GM20431 (cell line): ENCODE data around the gene JADE3.
"Not testable (repeated sequence)": the region's sequence is repeated elsewhere in the genome, so short reads cannot be mapped to it uniquely, and the experiment has no call there.

ENCODE experiments used
- in situ Hi-C: fragments of 300-500 bp; cut with MseI, MboI; formaldehyde crosslinking; loops from one replicate; pipeline ENCODE4 v1.15.0; 2020; ENCODE audit warnings: low sequenced_read_pairs; ENCODE audit not compliant: unreplicated experiment

Gene JADE3

GRCh38 chrX:46929439-46930261 is 17.4 kb downstream of the JADE3 start:
- in situ Hi-C loops: no loop called here

DNA sequence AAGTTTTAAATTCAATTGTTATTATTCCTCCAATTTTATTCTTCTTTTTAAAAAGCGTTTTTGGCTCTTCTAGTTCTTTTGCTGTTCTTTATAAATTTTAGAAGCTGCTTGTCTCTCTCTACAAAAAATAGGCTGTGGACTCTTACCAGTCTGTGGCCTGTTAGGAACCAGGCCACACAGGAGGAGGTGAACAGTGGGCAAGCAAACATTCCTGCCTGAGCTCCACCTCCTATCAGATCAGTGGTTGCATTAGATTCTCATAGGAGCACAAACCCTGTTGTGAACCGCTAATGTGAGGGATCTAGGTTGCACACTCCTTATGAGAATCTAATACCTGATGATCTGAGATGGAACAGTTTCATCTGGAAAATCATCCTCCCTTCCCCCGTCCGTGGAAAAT is 23.1 kb downstream of the JADE3 start:
- in situ Hi-C loops: no loop called here

- in situ Hi-C loops: no loop called here
These were observed 26.4 kb downstream of the JADE3 start for GRCh38 chrX:46938589-46938988.

GRCh38 chrX:46941341-46941740 is 29.1 kb downstream of the JADE3 start:
- in situ Hi-C loops: no loop called here

DNA sequence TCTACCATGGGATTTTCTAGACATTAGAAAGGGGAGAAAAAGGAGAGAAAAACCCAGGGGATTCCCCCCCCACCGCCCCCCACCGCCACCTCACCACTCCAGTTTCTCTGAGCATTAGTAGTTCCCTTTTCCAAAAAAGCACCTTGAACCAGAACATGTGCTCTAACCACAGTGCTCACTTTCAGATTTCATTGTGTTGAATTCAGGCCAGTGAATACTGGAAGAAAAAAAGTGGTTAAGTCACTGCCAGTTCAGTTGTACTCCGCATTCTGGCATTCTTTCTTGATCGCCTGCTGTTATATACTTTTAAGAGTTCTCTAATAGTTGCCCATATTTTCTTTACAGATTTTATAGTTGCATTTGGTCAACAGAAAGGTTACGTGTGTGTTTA is 40.9 kb downstream of the JADE3 start:
- in situ Hi-C loops: no loop called here

- in situ Hi-C loops: no loop called here
These were observed 41.4 kb downstream of the JADE3 start for GRCh38 chrX:46953597-46953996.

GRCh38 chrX:46954716-46955115 is 42.5 kb downstream of the JADE3 start:
- in situ Hi-C loops: no loop called here

GRCh38 chrX:46956589-46956988 is 44.4 kb downstream of the JADE3 start:
- in situ Hi-C loops: not testable (repeated sequence)

- in situ Hi-C loops: no loop called here
These were observed 45.1 kb downstream of the JADE3 start for GRCh38 chrX:46957297-46957696.

DNA sequence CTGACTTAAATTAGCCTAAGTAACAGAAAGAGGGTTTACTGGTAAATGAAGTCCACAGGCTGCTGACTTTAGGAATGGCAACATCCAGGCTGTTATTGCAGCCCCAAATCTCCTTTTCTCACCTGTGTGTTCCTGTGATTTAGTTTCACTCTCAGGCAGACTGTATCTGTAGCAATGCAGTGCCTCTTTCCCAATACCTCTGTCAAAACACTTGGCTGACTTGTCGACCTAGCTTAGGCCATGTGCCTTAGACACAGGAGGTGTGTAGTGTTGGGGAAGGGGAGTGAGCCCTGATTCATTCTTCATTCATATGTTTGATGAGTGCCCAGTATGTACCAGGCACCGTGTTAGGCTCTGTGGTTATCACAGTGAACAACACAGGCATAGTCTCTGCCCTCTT is 46.9 kb downstream of the JADE3 start:
- in situ Hi-C loops: no loop called here

DNA sequence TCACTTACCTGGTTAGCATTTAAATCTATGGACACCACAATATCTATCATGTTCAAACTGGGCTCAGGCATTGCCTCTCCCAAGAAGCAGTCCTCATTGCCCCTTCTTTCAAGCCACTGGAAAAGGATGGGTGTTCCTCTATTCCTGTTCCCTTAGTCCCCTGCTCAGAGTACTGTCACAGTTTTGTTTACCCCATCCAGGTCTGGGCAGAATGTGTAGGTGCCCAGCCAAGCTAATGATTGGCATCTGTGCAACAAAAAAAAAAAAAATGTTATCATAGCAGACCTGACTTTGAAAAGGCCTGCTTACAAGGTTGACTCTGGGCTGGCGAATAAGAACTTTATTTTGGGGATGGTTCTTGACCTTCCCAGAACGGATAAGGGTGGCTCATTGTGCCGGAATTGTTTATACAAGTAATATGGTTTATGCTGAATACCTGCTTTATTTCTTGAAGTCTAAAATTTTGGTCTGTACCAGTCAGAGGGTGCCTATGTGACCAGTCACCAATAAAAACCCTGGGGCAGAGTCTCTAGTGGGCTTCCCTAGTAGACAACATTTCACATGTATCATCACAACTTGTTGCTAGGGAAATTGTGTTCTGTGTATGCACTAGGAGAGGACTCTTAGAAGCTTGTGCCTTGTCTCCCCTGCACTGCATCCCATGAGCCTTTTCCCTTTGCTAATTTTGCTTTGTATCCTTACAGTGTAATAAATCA is 47.9 kb downstream of the JADE3 start:
- in situ Hi-C loops: no loop called here

GRCh38 chrX:46961097-46961496 is 48.9 kb downstream of the JADE3 start:
- in situ Hi-C loops: no loop called here

GRCh38 chrX:46961574-46962283 is 49.5 kb downstream of the JADE3 start:
- in situ Hi-C loops: no loop called here

DNA sequence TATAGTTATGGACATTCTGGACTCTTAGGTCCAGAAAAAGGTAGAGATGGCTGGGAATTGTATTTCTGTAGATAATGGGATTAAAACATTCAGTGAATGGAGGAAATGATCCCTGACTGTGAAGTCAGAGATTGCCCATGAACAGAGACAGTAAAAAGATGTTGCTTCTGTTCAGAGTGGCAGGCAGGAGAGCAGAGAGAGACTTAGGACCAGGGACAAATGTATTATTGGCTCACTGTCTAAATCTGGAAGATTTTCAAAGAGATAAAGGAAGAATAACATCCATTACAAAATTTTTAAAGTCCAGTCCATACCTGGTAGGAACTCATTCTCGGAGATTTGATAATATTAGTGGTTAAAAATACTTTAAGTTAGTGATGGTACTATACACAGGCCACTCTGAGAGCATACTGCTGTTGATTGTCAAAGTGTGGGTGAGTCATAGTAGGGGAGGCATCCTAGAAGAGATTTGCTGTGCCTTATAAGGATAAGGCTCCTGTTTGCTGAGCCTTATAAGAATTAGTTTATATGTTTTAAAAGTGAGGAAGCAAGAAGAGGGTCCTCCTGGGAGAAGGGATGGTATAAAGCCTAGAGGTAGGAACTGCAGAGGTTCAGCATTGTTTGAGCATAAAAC is 53.0 kb downstream of the JADE3 start:
- in situ Hi-C loops: no loop called here

GRCh38 chrX:46967547-46967946 is 55.3 kb downstream of the JADE3 start:
- in situ Hi-C loops: no loop called here

DNA sequence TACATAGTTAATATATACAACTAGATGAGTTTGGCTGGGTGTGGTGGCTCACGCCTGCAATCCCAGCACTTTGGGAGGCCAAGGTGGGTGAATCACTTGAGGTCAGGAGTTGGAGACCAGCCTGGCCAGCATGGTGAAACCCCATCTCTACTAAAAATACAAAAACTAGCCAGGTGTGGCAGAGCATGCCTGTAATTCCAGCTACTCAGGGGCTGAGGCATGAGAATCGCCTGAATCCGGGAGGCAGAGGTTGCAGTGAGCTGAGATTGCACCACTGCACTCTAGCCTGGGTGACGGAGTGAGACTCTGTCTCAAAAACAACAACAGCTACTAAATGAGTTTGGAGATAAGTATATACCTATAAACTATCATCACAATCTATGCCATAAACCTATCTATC is 64.8 kb downstream of the JADE3 start:
- in situ Hi-C loops: not testable (repeated sequence)

- in situ Hi-C loops: no loop called here
These were observed 66.4 kb downstream of the JADE3 start for GRCh38 chrX:46978341-46979291.

DNA sequence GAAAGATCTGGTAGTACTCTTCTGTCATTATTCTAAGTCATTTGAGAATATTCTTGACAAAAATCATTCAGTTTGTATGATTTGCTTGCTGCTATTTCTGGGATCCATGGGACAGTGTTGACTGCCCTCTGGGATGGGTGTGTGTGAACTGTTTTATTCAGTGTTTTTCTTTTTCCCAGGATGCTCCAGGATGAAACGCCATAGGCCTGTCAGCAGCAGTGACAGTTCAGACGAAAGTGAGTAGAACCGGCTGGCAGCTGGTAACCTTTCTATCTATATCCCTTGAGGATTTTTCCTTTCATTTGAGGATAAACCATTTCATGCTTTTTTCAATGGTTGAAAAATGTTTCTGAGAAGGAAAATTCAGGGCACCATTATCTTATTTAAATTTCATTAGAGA is 72.5 kb downstream of the JADE3 start:
- in situ Hi-C loops: no loop called here

GRCh38 chrX:46989548-46989947 is 77.3 kb downstream of the JADE3 start:
- in situ Hi-C loops: no loop called here
